SK-MEL-5 (cell line): ENCODE results near the gene RELA. TPM values are rescaled to one million over a fixed set of nuclear protein-coding genes. Genes with fewer than 3 reads are reported as not detected.

Experiments used
- DNase-seq: peaks from one replicate; pipeline ENCODE4 v3.0.0-alpha.2; 2016; ENCODE audit warnings: low read depth, low spot score
- in situ Hi-C: cut with HindIII; loops from 2 replicates; pipeline ENCODE4 v1.10.0; 2016; ENCODE audit warnings: low sequenced_read_pairs, high pct_unique_total_duplicates, low pct_unique_long_range_greater_than_20kb
- total RNA-seq: library from RNA; depleted of rRNA; stranded (reverse); fragments of >200 nt; shearing (Covaris generic); gene quantifications from 2 replicates; pipeline ENCODE4 v1.2.3, GENCODE V29; 2014

RELA gene
- total RNA-seq, 1 experiment from 2014 or later: 16.6 TPM

DNA sequence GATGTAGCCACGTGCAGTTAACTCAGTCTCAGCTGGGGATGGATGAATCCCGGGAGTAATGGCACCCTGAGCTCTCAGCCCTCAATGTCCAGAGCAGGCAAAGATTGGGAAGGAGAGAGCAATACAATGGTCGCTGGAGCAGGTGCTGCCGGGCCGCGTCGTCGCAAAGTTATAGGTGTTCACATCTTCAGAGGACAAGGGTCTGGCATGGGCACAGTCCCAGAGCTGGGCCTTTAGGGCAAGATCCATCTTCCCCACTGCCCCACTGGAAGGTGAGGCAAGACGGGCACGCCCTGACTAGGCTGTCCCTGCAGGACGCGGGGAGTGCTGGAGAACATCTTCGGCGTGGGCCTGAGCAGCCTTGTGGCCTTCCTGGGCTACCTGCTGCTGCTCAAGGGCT lies 39.5 kb downstream of the RELA start:
- DNase-seq: no peak
- in situ Hi-C loops: no loop called here

GRCh38 chr11:65622011-65622410 lies 40.7 kb downstream of the RELA start:
- no peak for DNase-seq
- in situ Hi-C loops: no loop called here

- in situ Hi-C loops: no loop called here
Measured at GRCh38 chr11:65621460-65621859, 41.3 kb downstream of the RELA start.

DNA sequence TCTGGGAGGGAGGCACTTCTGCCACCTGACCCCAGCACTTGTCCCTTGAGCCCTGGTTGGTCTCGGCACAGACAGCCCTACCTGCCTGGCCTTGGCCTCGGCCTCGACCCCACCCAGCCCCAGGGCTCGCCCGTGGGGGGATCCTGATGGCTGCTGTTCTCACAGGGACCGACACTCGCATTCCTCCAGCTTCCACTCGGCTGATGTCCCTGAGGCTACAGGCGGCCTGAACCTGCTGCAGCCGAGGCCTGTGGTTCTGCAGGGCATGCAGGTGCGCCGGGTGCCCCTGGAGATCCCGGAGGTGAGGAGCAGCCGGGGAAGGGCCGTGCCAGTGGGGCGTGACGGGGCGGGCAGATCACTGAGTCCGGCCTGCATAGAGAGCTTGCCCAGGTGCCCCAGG lies 42.0 kb downstream of the RELA start:
- in situ Hi-C loops: no loop called here
- no peak for DNase-seq

More at GRCh38 chr11:65621460-65621859, 41.3 kb downstream of the RELA start:
- DNase-seq: no peak

- in situ Hi-C loops: no loop called here
Measured at GRCh38 chr11:65619281-65619928, 43.3 kb downstream of the RELA start.

GRCh38 chr11:65618763-65619162 lies 44.0 kb downstream of the RELA start:
- in situ Hi-C loops: no loop called here

More at GRCh38 chr11:65619281-65619928, 43.3 kb downstream of the RELA start:
- no peak for DNase-seq

DNA sequence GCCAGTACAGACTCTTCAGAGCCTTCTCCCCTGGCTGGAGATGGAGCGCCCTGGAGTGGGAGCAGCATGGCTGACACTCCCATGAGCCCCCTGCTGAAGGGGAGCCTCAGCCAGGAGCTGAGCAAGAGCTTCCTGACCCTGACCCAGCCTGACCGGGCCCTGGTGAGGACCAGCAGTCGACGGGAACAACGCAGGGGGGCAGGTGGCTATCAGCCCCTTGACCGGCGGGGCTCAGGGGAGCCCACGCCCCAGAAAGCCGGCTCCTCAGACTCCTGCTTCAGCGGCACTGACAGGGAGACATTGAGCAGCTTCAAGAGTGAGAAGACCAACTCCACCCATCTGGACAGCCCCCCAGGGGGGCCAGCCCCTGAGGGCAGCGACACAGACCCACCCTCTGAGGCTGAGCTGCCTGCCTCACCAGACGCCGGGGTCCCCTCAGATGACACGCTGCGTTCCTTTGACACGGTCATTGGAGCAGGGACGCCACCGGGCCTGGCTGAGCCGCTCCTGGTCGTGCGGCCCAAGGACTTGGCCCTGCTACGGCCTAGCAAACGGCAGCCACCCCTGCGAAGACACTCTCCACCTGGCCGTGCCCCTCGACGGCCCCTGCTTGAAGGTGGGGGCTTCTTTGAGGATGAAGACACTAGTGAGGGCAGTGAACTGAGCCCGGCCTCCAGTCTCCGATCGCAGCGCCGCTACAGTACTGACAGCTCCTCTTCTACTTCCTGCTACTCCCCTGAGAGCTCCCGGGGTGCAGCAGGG lies 44.5 kb downstream of the RELA start:
- in situ Hi-C loops: no loop called here
- no peak for DNase-seq

More at GRCh38 chr11:65618763-65619162, 44.0 kb downstream of the RELA start:
- no peak for DNase-seq

DNA sequence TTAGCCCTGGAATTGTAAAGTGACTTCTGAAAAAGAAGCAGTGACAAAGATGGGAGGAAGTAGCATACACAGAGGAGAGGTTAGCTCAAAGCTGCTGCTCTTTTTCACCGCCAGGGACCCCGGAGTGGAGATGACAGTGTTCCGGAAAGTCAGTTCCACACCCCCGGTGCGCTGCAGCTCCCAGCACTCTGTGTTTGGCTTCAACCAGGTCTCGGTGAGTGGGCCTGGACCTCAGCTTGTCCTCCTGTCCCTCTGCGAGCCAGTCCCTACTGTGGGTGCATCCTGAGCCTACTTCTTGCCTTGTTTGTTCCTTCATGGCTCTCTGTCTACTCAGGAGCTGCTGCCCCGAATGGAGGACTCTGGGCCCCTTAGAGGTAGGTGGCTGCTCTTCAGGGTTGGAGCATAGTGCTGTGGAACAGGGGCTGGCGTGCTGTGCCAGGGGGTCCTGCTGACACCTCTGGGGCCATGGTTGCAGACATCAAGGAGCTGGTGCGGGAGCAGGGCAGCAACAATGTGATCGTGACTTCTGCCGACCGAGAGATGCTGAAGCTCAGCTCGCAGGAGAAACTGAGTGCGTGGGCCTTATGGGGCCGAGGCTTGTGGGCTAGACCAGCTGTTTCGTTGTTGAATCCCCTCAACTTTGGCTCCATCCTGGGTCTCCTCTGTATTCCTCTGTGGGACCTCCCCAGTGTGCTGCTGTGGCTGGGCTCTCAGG lies 45.4 kb downstream of the RELA start:
- in situ Hi-C loops: no loop called here
- DNase-seq: no peak

- no peak for DNase-seq
- in situ Hi-C loops: no loop called here
Measured at GRCh38 chr11:65616575-65617001, 46.1 kb downstream of the RELA start.

DNA sequence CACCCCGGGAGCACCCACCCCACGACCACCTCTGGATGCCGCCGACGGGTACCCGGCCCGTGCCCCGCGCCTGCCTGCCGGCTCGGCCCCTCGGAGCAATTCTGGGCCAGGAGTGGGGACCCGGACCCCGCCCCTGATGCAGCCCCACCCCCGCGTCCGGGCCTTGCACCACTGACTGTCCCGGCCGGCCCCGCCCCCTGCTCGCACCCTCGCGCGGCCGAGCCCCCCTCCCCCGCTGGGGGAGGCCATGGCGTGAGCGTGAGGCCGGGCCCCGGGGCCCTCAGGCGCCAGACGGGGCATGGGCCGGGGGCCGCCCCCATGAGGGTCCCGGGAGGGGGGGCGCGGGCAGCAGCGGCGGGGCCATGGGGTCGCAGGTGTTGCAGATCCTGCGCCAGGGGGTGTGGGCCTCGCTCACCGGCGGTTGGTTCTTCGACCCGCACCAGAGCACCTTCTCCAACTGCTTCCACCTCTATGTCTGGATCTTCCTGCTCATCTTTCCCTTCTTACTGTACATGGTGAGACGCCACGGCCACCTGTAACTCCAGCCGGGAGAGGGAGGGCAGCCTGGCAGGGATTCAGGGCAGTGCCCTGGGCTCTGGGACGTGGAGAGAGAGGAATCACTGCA lies 46.7 kb downstream of the RELA start:
- in situ Hi-C loops: no loop called here
- DNase-seq: peak; percentile 22

DNA sequence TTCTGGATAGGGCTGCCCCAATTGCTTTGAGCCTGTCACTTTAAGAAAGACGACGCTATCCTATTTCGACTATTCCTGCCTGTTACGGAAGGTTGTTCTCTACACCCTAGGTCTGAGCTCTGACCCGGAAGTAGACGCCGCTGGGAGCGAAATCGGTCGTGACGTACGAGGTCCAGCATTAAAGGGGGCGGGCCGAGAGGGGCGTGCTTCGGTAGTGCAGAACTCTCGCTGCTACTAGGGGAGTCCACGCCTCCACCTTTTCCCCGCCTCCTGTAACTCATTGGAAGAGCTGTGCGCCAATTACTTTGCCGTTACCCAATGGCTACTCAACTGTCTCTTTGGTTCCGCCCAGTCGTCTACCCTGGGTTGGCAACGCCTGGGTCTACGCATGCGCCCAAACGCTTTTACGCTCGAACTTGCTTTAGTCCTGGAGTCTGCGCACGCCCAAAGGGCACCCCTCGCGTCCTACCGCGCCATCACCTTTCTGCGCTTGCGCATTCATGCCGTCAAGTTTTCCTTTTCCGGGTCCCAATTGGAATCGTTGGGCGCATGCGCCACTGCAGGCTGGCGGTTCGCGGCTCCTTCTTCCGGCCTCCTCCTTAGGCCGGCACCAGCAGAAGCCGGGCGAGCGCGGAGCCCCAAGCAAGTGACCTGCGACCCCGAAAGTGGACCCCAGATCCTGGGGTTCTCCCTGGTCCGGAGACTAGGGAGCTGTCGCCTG lies 47.3 kb downstream of the RELA start, which contains the start of gene PCNX3:
PCNX3 (plus strand) TSS at position 548 of the 721 bp plus-strand sequence. CDS start 536 bp downstream, outside the sequence.
- peak; percentile 99 for DNase-seq
- in situ Hi-C loops: no loop called here

GRCh38 chr11:65613091-65613928 lies 49.4 kb downstream of the RELA start:
- no peak for DNase-seq

DNA sequence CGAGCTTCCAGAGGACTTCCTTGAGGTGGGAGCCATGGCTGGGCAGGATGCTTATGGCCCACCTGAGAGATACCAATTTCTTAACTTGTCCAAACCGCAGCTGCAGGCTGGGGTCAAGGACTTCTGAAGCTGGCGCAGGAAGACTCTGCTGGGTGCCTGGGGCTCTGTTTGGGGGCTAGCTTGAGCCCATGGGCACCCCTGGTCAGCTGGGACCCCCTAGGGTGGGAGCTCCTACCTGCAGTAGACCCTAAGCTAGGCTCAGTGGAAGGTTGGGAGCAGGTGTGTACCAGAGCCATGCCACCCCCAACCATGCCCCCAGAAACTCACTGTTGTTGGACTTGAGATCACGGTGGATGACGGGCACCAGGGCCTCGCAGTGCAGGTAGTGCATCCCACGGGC lies 50.0 kb downstream of the RELA start:
- in situ Hi-C loops: no loop called here
- no peak for DNase-seq

More at GRCh38 chr11:65613091-65613928, 49.4 kb downstream of the RELA start:
- in situ Hi-C loops: no loop called here

GRCh38 chr11:65611758-65612603 lies 50.7 kb downstream of the RELA start:
- in situ Hi-C loops: no loop called here

GRCh38 chr11:65611028-65611757 lies 51.5 kb downstream of the RELA start:
- DNase-seq: peak; percentile 25
- in situ Hi-C loops: no loop called here

More at GRCh38 chr11:65611758-65612603, 50.7 kb downstream of the RELA start:
- DNase-seq: no peak
